Stimulated activated CD8-positive, alpha-beta memory T cell treated with anti-CD3 and anti-CD28 coated beads, Interleukin-2, amount 100 ng/mL, for 1 hour (primary cell): ENCODE results near the gene MRPS7.
A peak's percentile ranks its signal among the peaks of the same experiment; 100 is the strongest.
"Not testable (repeated sequence)": the region's sequence is repeated elsewhere in the genome, so short reads cannot be mapped to it uniquely, and the experiment has no call there.

Experiments used
- DNase-seq, 2 donors: peaks; one replicate each; pipeline ENCODE4 v3.0.0-alpha.2; 2020; ENCODE audit warnings: low read depth in 2 of 2

Gene MRPS7

GRCh38 chr17:75244133-75244866, 17.4 kb upstream of the MRPS7 start:
- no peak for DNase-seq

DNA sequence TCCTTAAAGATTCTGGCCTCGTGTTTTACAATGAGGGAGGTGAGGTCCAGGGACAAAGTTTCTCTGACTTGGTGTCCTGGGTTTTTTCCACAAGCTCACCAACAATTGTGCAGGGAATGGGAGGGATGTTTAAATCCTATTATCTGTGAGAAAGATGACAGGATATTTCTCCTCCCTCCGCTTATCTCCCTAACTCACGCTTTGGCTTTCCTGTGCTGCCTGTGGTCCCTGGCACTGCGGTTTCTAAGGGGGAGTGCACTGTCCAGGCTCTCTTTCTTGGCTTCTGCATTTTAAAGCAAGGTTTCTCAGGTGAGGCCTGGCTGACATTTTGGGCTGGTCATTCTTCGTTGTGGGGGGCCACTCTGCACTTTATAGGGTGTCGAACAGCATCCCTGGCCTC, 16.7 kb upstream of the MRPS7 start:
- no peak for DNase-seq

DNA sequence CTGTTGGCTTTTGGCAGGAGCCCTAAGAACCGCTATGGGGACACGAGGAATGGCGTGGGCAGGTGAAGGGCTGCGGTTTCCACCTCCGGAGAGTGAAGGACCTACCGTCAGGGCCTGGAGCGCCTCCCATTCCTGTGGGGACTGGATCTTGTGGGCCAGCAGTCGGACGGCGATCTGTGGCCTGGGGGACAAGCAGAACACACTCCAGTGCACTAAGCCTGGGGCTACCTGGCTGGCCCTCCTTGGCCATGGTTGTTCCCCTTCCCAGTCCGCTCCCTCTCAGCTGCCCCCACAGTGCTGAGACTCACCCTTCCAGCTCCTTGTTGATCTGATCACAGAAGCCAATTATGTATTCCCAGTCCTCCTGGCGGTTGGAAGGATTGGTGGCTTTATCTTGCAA, 15.3 kb upstream of the MRPS7 start:
- no peak for DNase-seq

- no peak for DNase-seq
Measured at GRCh38 chr17:75249564-75249963, 12.1 kb upstream of the MRPS7 start.

DNA sequence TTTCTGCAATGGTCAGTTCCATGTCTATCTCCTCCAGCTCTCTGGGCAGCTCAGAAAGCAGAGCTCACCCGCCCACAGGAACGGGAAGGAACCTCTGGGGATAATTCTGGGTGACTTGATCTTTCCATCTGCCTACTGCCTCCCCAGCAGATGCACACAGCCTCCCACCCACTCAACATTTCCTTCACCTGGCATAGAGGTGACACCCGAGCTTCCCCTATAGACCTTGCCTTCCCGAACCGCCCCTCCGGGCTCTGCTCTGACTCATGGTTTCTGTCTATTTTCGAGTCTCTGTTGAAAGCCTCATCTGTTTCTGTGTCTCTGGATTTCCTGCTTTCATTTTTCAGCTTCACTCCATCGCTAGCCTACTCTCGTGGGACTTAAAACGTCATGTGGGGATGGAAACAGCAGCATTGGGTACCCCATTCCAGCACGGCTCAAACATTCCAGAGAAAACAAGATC, 11.6 kb upstream of the MRPS7 start:
- peak; percentile 38 to 53 for DNase-seq

DNA sequence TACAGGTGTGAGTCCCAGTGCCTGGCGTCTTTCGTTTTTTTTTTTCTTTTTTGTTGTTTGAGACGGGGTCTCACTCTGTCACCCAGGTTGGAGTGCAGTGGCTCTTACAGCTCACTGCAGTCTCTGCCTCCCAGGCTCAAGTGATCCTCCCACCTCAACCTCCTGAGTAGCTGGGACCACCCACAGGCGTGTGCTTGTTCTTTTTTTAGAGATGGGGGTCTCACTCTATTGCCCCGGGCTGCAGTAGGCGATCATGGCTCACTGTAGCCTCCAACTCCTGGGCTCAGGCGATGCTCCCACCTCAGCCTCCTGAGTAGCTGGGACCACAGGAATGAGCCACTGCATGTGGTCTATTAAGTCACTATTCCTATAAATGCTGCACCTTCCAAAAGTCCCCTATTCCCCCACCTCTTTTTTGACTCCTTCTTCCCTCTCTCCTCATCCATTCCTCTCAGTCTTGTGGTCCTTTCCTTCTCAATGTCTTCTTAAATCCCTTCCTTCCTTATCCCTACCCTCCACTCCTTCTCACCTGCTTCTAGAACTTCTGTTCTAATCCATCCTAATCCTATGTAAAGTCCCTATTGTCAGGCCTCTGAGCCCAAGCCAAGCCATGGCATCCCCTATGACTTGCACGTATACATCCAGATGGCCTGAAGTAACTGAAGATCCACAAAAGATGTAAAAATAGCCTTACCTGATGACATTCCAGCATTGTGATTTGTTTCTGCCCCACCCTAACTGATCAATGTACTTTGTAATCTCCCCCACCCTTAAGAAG, 9.5 kb upstream of the MRPS7 start:
- no peak for DNase-seq

GRCh38 chr17:75255954-75256698, 5.6 kb upstream of the MRPS7 start:
- DNase-seq: not testable (repeated sequence)

- DNase-seq: not testable (repeated sequence)
Measured at GRCh38 chr17:75257228-75257627, 4.5 kb upstream of the MRPS7 start.

- no peak for DNase-seq
Measured at GRCh38 chr17:75260641-75261335, 891 bp upstream of the MRPS7 start.

DNA sequence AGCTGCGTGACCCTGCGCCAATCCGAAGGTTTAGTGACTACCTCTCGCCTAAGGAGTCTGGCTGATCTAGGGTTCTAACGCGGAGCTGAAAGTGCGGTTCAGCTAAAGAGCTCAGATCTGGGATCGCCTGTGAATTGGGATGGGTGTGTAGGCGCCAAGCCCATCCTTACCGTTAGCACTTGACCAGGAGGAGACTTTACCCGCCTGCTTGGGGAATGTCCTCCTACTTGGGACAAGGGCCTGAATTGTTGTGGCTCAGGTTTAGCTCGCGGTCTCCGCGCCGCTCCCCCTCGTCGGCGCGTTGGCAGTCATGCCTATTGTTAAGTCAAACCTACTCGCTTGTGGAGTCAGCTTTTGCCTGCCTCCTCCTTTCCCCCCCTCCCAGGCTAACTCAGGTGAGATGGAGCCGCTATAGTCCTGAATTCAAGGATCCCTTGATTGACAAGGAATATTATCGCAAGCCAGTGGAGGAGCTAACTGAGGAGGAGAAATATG, 480 bp downstream of the MRPS7 start:
- DNase-seq: no peak

- DNase-seq: no peak
Measured at GRCh38 chr17:75263055-75263454, 1.4 kb downstream of the MRPS7 start.

DNA sequence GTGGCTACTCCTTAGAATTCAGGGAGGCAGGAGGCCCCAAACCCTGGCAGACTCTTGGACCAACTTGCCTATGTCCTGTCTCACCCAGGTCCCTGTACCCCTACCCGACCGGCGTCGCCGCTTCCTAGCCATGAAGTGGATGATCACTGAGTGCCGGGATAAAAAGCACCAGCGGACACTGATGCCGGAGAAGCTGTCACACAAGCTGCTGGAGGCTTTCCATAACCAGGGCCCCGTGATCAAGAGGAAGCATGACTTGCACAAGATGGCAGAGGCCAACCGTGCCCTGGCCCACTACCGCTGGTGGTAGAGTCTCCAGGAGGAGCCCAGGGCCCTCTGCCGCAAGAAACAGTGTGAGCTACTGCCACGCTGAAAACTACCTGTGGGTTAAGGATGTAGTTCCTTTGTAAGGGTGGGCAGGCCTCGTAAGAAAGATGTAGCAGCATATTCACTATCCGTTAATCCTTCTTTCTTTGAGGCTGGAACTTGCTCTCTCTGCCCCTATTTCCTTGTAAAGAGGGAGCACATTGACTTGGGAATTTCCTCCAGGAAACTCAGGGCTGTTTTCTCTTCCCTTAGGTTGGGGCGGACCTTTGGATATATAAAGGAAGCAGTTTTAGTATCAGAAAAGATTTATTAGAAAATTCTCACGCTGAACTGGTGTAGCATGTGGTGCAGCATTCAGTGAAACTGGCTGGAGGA, 4.1 kb downstream of the MRPS7 start:
- no peak for DNase-seq

GRCh38 chr17:75266316-75267152, 4.9 kb downstream of the MRPS7 start:
- DNase-seq: no peak

DNA sequence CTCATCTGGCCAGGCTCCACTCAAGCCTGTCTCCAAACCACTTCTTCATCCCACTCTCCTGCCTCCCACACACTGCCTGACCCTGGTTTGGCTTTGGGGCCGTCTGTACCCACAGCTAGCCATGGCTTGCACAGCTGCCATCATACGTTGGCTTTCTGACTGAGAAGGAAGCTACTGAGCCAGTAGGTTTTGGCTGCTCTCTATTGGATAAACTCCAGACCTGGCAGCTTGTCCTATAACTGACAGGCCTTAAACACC, 5.4 kb downstream of the MRPS7 start:
- no peak for DNase-seq

GRCh38 chr17:75267411-75268232, 5.9 kb downstream of the MRPS7 start:
- DNase-seq: no peak

DNA sequence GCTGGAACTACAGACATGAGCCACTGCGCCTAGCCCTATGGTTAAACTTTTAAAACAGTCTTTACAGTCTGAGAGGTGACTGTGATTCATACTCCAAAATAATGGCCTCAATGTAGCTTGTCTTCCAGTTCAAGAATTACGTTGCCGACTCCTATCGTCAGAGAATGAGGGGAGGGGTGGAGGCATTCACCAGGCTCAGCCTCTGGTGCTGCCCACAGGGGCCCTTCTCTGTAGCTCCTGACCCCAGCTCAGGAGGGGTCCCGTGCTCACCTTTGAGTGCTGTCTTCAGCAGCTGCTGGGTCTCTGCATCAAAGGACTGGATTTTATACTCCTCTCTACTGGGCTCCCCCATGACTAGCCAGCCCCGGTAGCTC, 8.2 kb downstream of the MRPS7 start:
- no peak for DNase-seq

- peak in 1 of 2 donors; percentile 24 for DNase-seq
Measured at GRCh38 chr17:75270218-75270965, 8.7 kb downstream of the MRPS7 start.

GRCh38 chr17:75270966-75271232, 9.2 kb downstream of the MRPS7 start, which contains the start of gene MIF4GD:
MIF4GD (minus strand) TSS chr17:75271231; CDS start chr17:75270195, 1,036 bp downstream.
- DNase-seq: no peak
